ENCODE results near the gene MARCHF4. TPM values are rescaled to one million over a fixed set of nuclear protein-coding genes. Genes with fewer than 3 reads are reported as not detected.

The MARCHF4 gene
- total RNA-seq, 4 donors from 2014 or later, result 0.13 to 0.76 TPM; not detected in 2

GRCh38 chr2:216372761-216373291 is 543 bp upstream of the MARCHF4 start:
- no peak overlapping the region for H3K4me3 ChIP-seq (ENCODE audit: low read depth, poor library complexity, severe bottlenecking)
- 32 to 35% methylated on average over 6 of the region's 6 CpGs for WGBS, 2 donors
- intact Hi-C loops (cut with DNase I; ENCODE audit: low total_unique reads), result no loop called here
- no peak for TF ChIP-seq POLR2A (IDR thresholded peaks at IDR 0.05)
- TF ChIP-seq, protein P1, sequence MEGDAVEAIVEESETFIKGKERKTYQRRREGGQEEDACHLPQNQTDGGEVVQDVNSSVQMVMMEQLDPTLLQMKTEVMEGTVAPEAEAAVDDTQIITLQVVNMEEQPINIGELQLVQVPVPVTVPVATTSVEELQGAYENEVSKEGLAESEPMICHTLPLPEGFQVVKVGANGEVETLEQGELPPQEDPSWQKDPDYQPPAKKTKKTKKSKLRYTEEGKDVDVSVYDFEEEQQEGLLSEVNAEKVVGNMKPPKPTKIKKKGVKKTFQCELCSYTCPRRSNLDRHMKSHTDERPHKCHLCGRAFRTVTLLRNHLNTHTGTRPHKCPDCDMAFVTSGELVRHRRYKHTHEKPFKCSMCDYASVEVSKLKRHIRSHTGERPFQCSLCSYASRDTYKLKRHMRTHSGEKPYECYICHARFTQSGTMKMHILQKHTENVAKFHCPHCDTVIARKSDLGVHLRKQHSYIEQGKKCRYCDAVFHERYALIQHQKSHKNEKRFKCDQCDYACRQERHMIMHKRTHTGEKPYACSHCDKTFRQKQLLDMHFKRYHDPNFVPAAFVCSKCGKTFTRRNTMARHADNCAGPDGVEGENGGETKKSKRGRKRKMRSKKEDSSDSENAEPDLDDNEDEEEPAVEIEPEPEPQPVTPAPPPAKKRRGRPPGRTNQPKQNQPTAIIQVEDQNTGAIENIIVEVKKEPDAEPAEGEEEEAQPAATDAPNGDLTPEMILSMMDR (IDR thresholded peaks at IDR 0.05), result no peak
- no peak for DNase-seq (ENCODE audit: low spot score in 2 of 2)

DNA sequence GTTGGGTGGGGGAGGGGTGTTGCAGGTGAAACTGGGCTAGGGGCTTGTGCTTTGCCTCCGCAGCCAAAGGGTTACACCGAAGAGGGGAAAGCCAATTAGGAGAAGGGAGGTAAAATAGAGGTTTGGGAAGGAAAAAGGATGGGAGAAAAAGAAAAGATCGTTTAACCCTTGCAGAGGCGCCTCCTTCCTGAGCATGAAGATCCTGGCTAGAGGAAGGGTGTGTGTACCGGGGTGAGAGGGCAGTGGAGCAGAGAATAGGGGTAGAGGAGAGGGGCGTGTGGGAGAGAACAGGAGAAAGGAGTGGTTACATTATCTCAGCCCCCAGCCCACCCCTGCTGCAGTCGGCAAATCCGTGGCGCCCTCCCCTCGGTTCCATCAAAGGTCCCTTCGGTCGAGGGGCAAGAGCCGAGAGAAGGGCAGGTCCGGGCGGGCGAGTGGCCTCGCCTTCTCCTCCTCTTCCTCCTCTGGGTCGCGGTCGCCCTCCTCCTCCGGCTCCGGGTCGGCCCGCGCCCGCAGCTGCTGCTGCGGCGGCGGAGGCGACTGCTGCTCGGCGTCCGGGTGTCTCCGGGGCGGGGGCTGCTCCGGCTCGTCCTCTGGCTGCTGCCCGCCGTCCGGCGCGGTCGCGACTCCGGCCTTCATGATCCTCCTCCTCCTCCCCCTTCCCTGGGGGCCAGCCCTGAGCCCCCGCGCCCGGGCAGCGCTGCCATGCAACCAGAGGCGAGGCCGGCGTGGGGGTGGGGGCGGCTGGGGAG is 1.1 kb downstream of the MARCHF4 start:
- no peak for DNase-seq (ENCODE audit: low spot score in 2 of 2)
- H3K4me3 ChIP-seq (ENCODE audit: low read depth, poor library complexity, severe bottlenecking), result no peak overlapping the region
- intact Hi-C loops (cut with DNase I; ENCODE audit: low total_unique reads), result no loop called here
- TF ChIP-seq POLR2A (IDR thresholded peaks at IDR 0.05), result no peak
- TF ChIP-seq, protein P1 (IDR thresholded peaks at IDR 0.05), result no peak
- 2 to 3% methylated on average over 49 to 52 of the region's 53 CpGs for WGBS, 2 donors

DNA sequence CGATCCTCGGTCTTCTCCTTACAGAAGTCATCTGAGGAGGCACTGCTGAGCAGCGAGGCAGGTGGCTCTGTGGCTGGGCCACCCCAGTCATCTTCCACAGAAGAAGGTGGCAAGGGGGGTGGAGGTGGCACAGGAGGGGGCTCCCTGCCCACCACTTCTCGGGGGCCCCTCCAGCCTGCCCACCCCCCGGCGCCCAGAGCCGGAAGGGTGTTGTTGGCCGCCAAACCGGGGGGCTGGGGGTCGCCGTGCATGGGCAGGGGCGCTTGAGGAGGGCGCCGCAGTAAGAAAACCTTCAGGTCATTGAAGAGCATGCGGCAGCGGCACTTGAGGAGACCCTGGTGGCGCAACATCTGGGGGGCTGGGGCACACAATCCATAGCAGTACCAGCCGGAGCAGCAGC is 2.5 kb downstream of the MARCHF4 start:
- WGBS, 2 donors, result 80 to 89% methylated on average over 16 to 17 of the region's 18 CpGs
- intact Hi-C loops (cut with DNase I; ENCODE audit: low total_unique reads), result no loop called here
- no peak for DNase-seq (ENCODE audit: low spot score in 2 of 2)
- no peak for TF ChIP-seq POLR2A (IDR thresholded peaks at IDR 0.05)
- TF ChIP-seq, protein P1 (IDR thresholded peaks at IDR 0.05), result no peak
- no peak overlapping the region for H3K4me3 ChIP-seq (ENCODE audit: low read depth, poor library complexity, severe bottlenecking)

DNA sequence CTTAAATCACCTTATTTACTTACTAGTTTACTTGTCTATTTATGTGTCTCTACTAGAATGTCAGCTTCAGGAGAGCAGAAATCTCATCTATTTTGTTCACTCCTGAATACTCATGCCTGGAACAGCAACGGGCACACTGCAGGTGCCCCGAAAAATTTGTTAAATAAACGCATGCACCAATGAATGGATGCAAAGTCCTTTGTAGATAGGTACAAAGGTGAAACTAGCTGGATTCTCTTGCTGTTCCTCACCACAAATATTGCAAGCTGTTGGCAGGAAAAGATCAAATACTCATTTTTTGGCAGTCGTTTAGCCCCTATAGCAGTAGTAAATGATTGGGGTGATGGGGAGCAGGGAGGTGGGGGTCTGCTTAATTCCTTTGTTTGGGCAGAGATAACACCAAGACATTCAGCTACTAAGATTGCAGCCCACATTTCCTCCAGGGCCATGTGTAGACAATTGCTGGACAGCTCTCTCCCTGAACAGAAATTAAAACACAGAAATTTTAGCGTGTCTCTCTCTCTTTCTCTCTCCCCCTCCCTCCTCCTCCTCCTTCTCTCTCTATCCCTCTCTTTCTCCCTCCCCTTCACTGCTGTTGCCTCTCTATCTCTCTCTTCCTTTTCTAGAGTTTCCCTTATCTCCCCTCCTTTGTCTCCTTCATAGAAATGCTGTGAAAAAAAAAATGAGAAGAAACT is 5.4 kb downstream of the MARCHF4 start:
- intact Hi-C loops (cut with DNase I; ENCODE audit: low total_unique reads), result no loop called here
- H3K4me3 ChIP-seq (ENCODE audit: low read depth, poor library complexity, severe bottlenecking), result no peak overlapping the region
- TF ChIP-seq POLR2A (IDR thresholded peaks at IDR 0.05), result no peak
- TF ChIP-seq, protein P1 (IDR thresholded peaks at IDR 0.05), result no peak
- 36 to 53% methylated on average over 5 of the region's 5 CpGs for WGBS, 2 donors
- DNase-seq (ENCODE audit: low spot score in 2 of 2), result no peak

DNA sequence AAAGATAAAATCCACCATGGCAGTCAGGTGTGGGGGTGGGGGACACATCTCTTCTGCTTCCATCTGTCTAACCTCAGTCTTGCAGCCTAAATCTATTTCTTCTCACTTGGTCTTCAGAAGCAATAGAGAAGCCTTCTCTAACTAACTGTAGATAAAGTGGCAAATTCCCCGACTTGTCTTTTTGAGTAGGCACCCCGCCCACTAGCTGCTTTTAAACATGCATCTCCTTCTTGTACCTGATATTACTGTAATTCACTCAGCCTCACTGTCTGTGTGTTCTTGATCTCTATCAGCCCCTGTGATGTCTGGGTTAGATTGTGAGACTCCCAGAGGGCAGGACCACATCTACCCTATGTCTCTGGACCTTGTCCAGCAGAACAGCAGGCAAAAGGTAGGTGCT is 6.8 kb downstream of the MARCHF4 start:
- intact Hi-C loops (cut with DNase I; ENCODE audit: low total_unique reads), result no loop called here
- DNase-seq (ENCODE audit: low spot score in 2 of 2), result no peak
- 68 to 77% methylated on average over 2 of the region's 2 CpGs for WGBS, 2 donors
- H3K4me3 ChIP-seq (ENCODE audit: low read depth, poor library complexity, severe bottlenecking), result no peak overlapping the region
- no peak for TF ChIP-seq POLR2A (IDR thresholded peaks at IDR 0.05)
- TF ChIP-seq, protein P1 (IDR thresholded peaks at IDR 0.05), result no peak
